Posterior cingulate gyrus (tissue), 11 donors: ENCODE measurements around the gene CACNA2D4.

Experiments used
- DNase-seq, 10 donors: peaks; one replicate each; pipeline versions ENCODE4 v3.0.0 to v3.0.0-alpha.2; 2020 to 2021; ENCODE audit warnings: mixed read lengths in 3 of 10
- intact Hi-C: fragments of 100-400 bp; cut with DNase I; formaldehyde crosslinking; loops from one replicate; pipeline ENCODE4 v1.15.1; 2023

Gene CACNA2D4

GRCh38 chr12:1853716-1854115 is 64.7 kb downstream of the CACNA2D4 start:
- intact Hi-C loops, result no loop called here
- DNase-seq, result no peak

- no peak for DNase-seq
These were observed 66.4 kb downstream of the CACNA2D4 start for GRCh38 chr12:1852076-1852475.

GRCh38 chr12:1851151-1851701 is 67.2 kb downstream of the CACNA2D4 start:
- DNase-seq, result no peak
- intact Hi-C loops, result no loop called here

More at GRCh38 chr12:1852076-1852475, 66.4 kb downstream of the CACNA2D4 start:
- intact Hi-C loops, result no loop called here

GRCh38 chr12:1848745-1849144 is 69.7 kb downstream of the CACNA2D4 start:
- intact Hi-C loops, result no loop called here
- no peak for DNase-seq

- intact Hi-C loops, result no loop called here
- no peak for DNase-seq
These were observed 70.3 kb downstream of the CACNA2D4 start for GRCh38 chr12:1848146-1848545.

- intact Hi-C loops, result no loop called here
- no peak for DNase-seq
These were observed 71.0 kb downstream of the CACNA2D4 start for GRCh38 chr12:1847411-1847810.

- intact Hi-C loops, result no loop called here
- DNase-seq, result peak in 1 of 10 donors; percentile 65
These were observed 71.7 kb downstream of the CACNA2D4 start for GRCh38 chr12:1846421-1847405.

GRCh38 chr12:1845886-1846285 is 72.6 kb downstream of the CACNA2D4 start:
- no peak for DNase-seq
- intact Hi-C loops, result no loop called here

GRCh38 chr12:1845427-1845826 is 73.0 kb downstream of the CACNA2D4 start:
- intact Hi-C loops, result no loop called here
- peak in 1 of 10 donors; percentile 85 for DNase-seq

GRCh38 chr12:1844661-1845409 is 73.6 kb downstream of the CACNA2D4 start:
- intact Hi-C loops, result no loop called here
- peak in 2 of 10 donors; percentile 50 to 62 for DNase-seq

GRCh38 chr12:1844223-1844622 is 74.2 kb downstream of the CACNA2D4 start:
- intact Hi-C loops, result no loop called here

GRCh38 chr12:1843641-1844005 is 74.8 kb downstream of the CACNA2D4 start:
- intact Hi-C loops, result no loop called here
- DNase-seq, result no peak

More at GRCh38 chr12:1844223-1844622, 74.2 kb downstream of the CACNA2D4 start:
- DNase-seq, result peak in 2 of 10 donors; percentile 66 to 76

- intact Hi-C loops, result no loop called here
These were observed 75.4 kb downstream of the CACNA2D4 start for GRCh38 chr12:1842905-1843640.

GRCh38 chr12:1842183-1842904 is 76.1 kb downstream of the CACNA2D4 start:
- intact Hi-C loops, result no loop called here
- peak in 4 of 10 donors; percentile 0 to 70 (median 46) for DNase-seq

More at GRCh38 chr12:1842905-1843640, 75.4 kb downstream of the CACNA2D4 start:
- peak in 3 of 10 donors; percentile 4 to 76 (median 46) for DNase-seq

GRCh38 chr12:1841586-1842182 is 76.8 kb downstream of the CACNA2D4 start:
- intact Hi-C loops, result no loop called here
- DNase-seq, result peak in 2 of 10 donors; percentile 1 to 33

GRCh38 chr12:1840981-1841425 is 77.4 kb downstream of the CACNA2D4 start:
- intact Hi-C loops, result no loop called here
- peak in 3 of 10 donors; percentile 3 to 55 (median 47) for DNase-seq

- intact Hi-C loops, result no loop called here
- peak in 5 of 10 donors; percentile 2 to 76 (median 44) for DNase-seq
These were observed 78.2 kb downstream of the CACNA2D4 start for GRCh38 chr12:1839956-1840951.

- intact Hi-C loops, result no loop called here
- DNase-seq, result peak in 3 of 10 donors; percentile 21 to 59 (median 42)
These were observed 79.0 kb downstream of the CACNA2D4 start for GRCh38 chr12:1839464-1839863.
